Endothelial cell of umbilical vein (primary cell): ENCODE measurements around the gene RALB. TPM values are rescaled to one million over a fixed set of nuclear protein-coding genes. Genes with fewer than 3 reads are reported as not detected.

Experiments
- BruUV-seq: library from RNA; stranded (reverse); fragments of 400-500 nt; replicated peaks from 2 replicates; lab custom pipeline; 2021; lab: Mats Ljungman, UMichigan
- CTCF ChIA-PET: fragments of 300-600, 350-600 bp; sonication (Branson Sonifier 250); formaldehyde crosslinking; loops from one replicate; lab custom pipeline; 2021; ENCODE audit warnings: antibody characterized with exemption, inconsistent platforms; lab: Charles Lee
- POLR2A ChIA-PET: fragments of 300-600, 350-600 bp; sonication (Branson Sonifier 250); formaldehyde crosslinking; loops from one replicate; lab custom pipeline; 2021; ENCODE audit warnings: antibody characterized with exemption, inconsistent platforms; lab: Charles Lee
- DNase-seq: peaks from one replicate; pipeline ENCODE4 v3.0.0-alpha.2; 2011; ENCODE audit warnings: low read depth, low spot score
- FAIRE-seq: peaks from 2 replicates; lab custom pipeline; 2011; peaks lifted over from hg19 to GRCh38; lab: Jason Lieb, UNC
- H2AFZ ChIP-seq: 2 replicates; pipeline ENCODE4 v1.6.0; 2012; ENCODE audit warnings: low read depth, low read length, control low read depth, inconsistent platforms
- H3K27ac ChIP-seq: 2 replicates; pipeline ENCODE4 v1.5.1; 2011; ENCODE audit warnings: low read depth, mild to moderate bottlenecking, control low read depth, low read length, moderate library complexity; ENCODE audit not compliant: insufficient read depth
- H3K27me3 ChIP-seq, 2 experiments: 2 replicates each; pipeline versions ENCODE4 v1.6.0 to v1.6.1; 2011; ENCODE audit warnings: low read length in 2 of 2, mixed read lengths in 1 of 2; ENCODE audit not compliant: control insufficient read depth in 2 of 2, insufficient read depth in 2 of 2
- H3K36me3 ChIP-seq, 2 experiments: 2 replicates in 1 of 2; 3 replicates in 1 of 2; pipeline ENCODE4 v1.5.1; 2011; ENCODE audit warnings: low read length in 2 of 2, mild to moderate bottlenecking in 1 of 2, moderate library complexity in 1 of 2; ENCODE audit not compliant: control insufficient read depth in 2 of 2, insufficient read depth in 2 of 2; ENCODE audit errors: extremely low read depth in 1 of 2
- H3K4me1 ChIP-seq: 3 replicates; pipeline ENCODE4 v1.5.1; 2011; ENCODE audit warnings: mild to moderate bottlenecking, low read length; ENCODE audit not compliant: control insufficient read depth, insufficient read depth; ENCODE audit errors: extremely low read depth
- H3K4me2 ChIP-seq: 2 replicates; pipeline ENCODE4 v1.6.1; 2011; ENCODE audit warnings: low read length, control low read depth, mixed read lengths; ENCODE audit not compliant: insufficient read depth
- H3K4me3 ChIP-seq, 3 experiments: fragments of 200-600 bp in 1 of 3; sonication (generic), shearing (Covaris generic) in 1 of 3; replicated peaks in 1 of 3; 2 replicates each; pipeline ENCODE4 v1.5.1; 2011 to 2016; ENCODE audit warnings: control low read depth in 3 of 3, low read length in 3 of 3, mild to moderate bottlenecking in 2 of 3, inconsistent platforms in 1 of 3, low read depth in 1 of 3, moderate library complexity in 1 of 3; ENCODE audit not compliant: insufficient read depth in 1 of 3
- H3K79me2 ChIP-seq: 2 replicates; pipeline ENCODE4 v1.6.0; 2012; ENCODE audit warnings: low read length, inconsistent platforms; ENCODE audit not compliant: control insufficient read depth, insufficient read depth
- H3K9ac ChIP-seq: replicated peaks from 2 replicates; pipeline ENCODE3; 2011; ENCODE audit warnings: low read length, control low read depth; ENCODE audit not compliant: insufficient read depth; ENCODE audit errors: extremely low read depth
- H3K9me1 ChIP-seq: replicated peaks from 3 replicates; pipeline ENCODE4 v1.6.0; 2011; ENCODE audit warnings: mild to moderate bottlenecking, low read length; ENCODE audit not compliant: control insufficient read depth, insufficient read depth; ENCODE audit errors: extremely low read depth
- H3K9me3 ChIP-seq: replicated peaks from 2 replicates; pipeline ENCODE4 v1.5.1; 2012; ENCODE audit warnings: low read length, inconsistent platforms; ENCODE audit not compliant: control insufficient read depth, insufficient read depth
- H4K20me1 ChIP-seq: replicated peaks from 2 replicates; pipeline ENCODE3; 2011; ENCODE audit warnings: mild to moderate bottlenecking, low read length; ENCODE audit not compliant: control insufficient read depth, insufficient read depth; ENCODE audit errors: extremely low read depth
- CTCF ChIP-seq, 2 donors: IDR thresholded peaks; 1 replicate in 1 of 2; 2 replicates in 1 of 2; pipeline ENCODE4 v1.5.1; 2011; ENCODE audit warnings: low read length in 2 of 2, mild to moderate bottlenecking in 2 of 2, moderate library complexity in 2 of 2, control low read depth in 1 of 2, inconsistent platforms in 1 of 2, low read depth in 1 of 2; ENCODE audit not compliant: insufficient read depth in 1 of 2; ENCODE audit errors: extremely low read depth in 1 of 2
- EZH2 ChIP-seq: IDR thresholded peaks from 2 replicates; pipeline ENCODE4 v1.6.1; 2012; ENCODE audit warnings: borderline replicate concordance, low read depth, mild to moderate bottlenecking, moderate library complexity, low read length, inconsistent platforms; ENCODE audit not compliant: severe bottlenecking
- FOS ChIP-seq: IDR thresholded peaks from 2 replicates; pipeline ENCODE4 v1.6.1; 2011; ENCODE audit warnings: mild to moderate bottlenecking, low read length, moderate library complexity, borderline replicate concordance; ENCODE audit not compliant: insufficient read depth
- GATA2 ChIP-seq: IDR thresholded peaks from 2 replicates; pipeline ENCODE4 v1.7.0; 2011; ENCODE audit warnings: low read depth, mild to moderate bottlenecking, moderate library complexity, mixed read lengths, low read length; ENCODE audit not compliant: insufficient read length, insufficient read depth
- JUN ChIP-seq: IDR thresholded peaks from 2 replicates; pipeline ENCODE4 v1.6.1; 2011; ENCODE audit warnings: borderline replicate concordance, low read depth; ENCODE audit not compliant: insufficient read length, insufficient read depth
- MAX ChIP-seq: IDR thresholded peaks from 2 replicates; pipeline ENCODE4 v1.6.1; 2011; ENCODE audit not compliant: insufficient read depth, insufficient read length
- MYC ChIP-seq: IDR thresholded peaks from one replicate; pipeline ENCODE4 v1.6.1; 2011; ENCODE audit warnings: mild to moderate bottlenecking, low read depth, low read length
- POLR2A ChIP-seq: IDR thresholded peaks from 2 replicates; pipeline ENCODE4 v1.6.1; 2012; ENCODE audit warnings: low read depth, mild to moderate bottlenecking, control low read depth, low read length
- POLR2AphosphoS5 ChIP-seq: IDR thresholded peaks from 2 replicates; pipeline ENCODE4 v1.6.1; 2012; ENCODE audit warnings: low read depth, mild to moderate bottlenecking, control low read depth, low read length, moderate library complexity; ENCODE audit not compliant: insufficient read depth
- dilution Hi-C: fragments of 300-500 bp; cut with MboI; formaldehyde crosslinking; loops from one replicate; pipeline ENCODE4 v1.15.0; 2019; ENCODE audit warnings: low sequenced_read_pairs; ENCODE audit not compliant: extremely low pct_ligation_motif_present
- intact Hi-C: fragments of 100-400 bp; cut with micrococcal nuclease; formaldehyde crosslinking; loops from one replicate; pipeline ENCODE4 v1.10.0; 2022
- polyA plus RNA-seq, 4 experiments: library from polyadenylated mRNA; depleted of rRNA in 3 of 4; stranded (reverse) in 3 of 4; unstranded in 1 of 4; fragments of >200 nt; gene quantifications; 2 replicates each; pipeline versions ENCODE4 v1.2.1 to v1.2.3, GENCODE V29; 2011 to 2012; ENCODE audit warnings: missing spikeins in 1 of 4
- total RNA-seq: library from RNA; stranded (reverse); gene quantifications from 2 replicates; pipeline ENCODE4 v1.2.3, GENCODE V29; 2021

The RALB gene
- total and polyA plus RNA-seq, 2 donors (not counting 3 experiments of a cell fraction or from before 2014, with no cell fraction given), result 105 to 115 TPM

- Histone ChIP-seq H3K4me3 (no peak overlapping the region), H3K79me2 (no peaks in the 10 kb centered on the region), H3K27ac (no peak overlapping the region), H4K20me1 (no peaks in the 10 kb centered on the region), H3K27me3 (peaks cover 0 to 4% of the 10 kb centered on the region in 2 experiments), H3K4me2 (no peak overlapping the region), H2AFZ (no peak overlapping the region), H3K9me1 (no peaks in the 10 kb centered on the region), H3K9ac (no peak overlapping the region), H3K4me1 (peaks cover 21% of the 10 kb centered on the region), H3K9me3 (no peaks in the 10 kb centered on the region), H3K36me3 (no peaks in the 10 kb centered on the region)
- ChIA-PET POLR2A (no interaction called here), CTCF (interaction anchor here (0.9 to 5.0 kb wide), 15 partner anchors 13 to 561 kb away, joined by 3 to 71 read pairs (median 5); partner anchors contain the start of gene RALB)
- peak; percentile 30 for DNase-seq
- dilution Hi-C loops, result no loop called here
- BruUV-seq, result no TSS peak
- peak; percentile 78 for FAIRE-seq
- intact Hi-C loops, result loop anchor here (5.0 to 10.0 kb wide), 3 partner anchors 300 to 558 kb away; partner anchors contain the start of genes EPB41L5 and PTPN4
- TF ChIP-seq MYC, result no peak
- TF ChIP-seq CTCF (IDR thresholded peaks at IDR 0.05; ENCODE audit: extremely low read depth in 1 of 2, insufficient read depth in 1 of 2, low read depth in 1 of 2, low read length in 2 of 2), result no peak
- TF ChIP-seq JUN, result no peak
- no peak for TF ChIP-seq FOS
- TF ChIP-seq MAX, result no peak
- TF ChIP-seq EZH2, result no peak
- no peak for TF ChIP-seq POLR2A
- no peak for TF ChIP-seq GATA2
- no peak for TF ChIP-seq POLR2AphosphoS5
Measured at GRCh38 chr2:120314690-120315366, 62.2 kb downstream of the RALB start.
